HL-60 (cell line): Measurements from ENCODE around the gene GABRR2.

Source experiments
- CTCF ChIP-seq: IDR thresholded peaks from one replicate; pipeline ENCODE4 v1.5.1; 2011; ENCODE audit warnings: low read length, control low read depth, inconsistent platforms; ENCODE audit not compliant: insufficient read depth
- GABPA ChIP-seq: IDR thresholded peaks from 2 replicates; pipeline ENCODE4 v1.6.1; 2012; ENCODE audit warnings: low read depth
- POLR2AphosphoS5 ChIP-seq: IDR thresholded peaks from 2 replicates; pipeline ENCODE4 v1.6.1; 2012; ENCODE audit warnings: low read depth
- REST ChIP-seq: IDR thresholded peaks from 2 replicates; pipeline ENCODE4 v1.6.1; 2012; ENCODE audit warnings: low read depth; ENCODE audit not compliant: insufficient replicate concordance
- SPI1 ChIP-seq: IDR thresholded peaks from 2 replicates; pipeline ENCODE4 v1.6.1; 2012; ENCODE audit warnings: low read depth, mild to moderate bottlenecking, borderline replicate concordance

DNA sequence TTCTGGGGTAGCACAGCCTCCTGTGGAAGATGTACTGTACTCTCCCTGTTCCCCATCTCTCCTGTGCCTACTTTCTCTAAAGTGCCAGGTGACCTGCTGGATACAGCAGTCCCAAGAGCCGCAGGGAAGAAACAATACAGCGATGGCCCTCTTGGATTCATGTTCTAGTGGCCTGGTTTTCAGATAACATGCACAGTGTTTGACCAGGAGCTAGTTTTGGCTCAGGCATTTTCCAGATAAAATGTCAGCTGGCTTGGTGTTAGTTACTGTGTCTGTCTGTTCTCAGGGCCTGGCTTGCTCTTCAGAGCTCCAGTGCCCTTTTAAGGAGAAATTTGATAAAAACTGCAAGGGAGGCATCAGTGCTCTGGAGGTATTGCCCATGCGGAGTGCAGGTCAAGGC is 41.3 kb downstream of the GABRR2 start:
- TF ChIP-seq CTCF (no peak), GABPA (no peak), POLR2AphosphoS5 (no peak), REST (no peak), SPI1 (no peak)
